ENCODE results near the gene THEMIS2. TPM values are rescaled to one million over a fixed set of nuclear protein-coding genes. Genes with fewer than 3 reads are reported as not detected.
A peak's percentile ranks its signal among the peaks of the same experiment; 100 is the strongest.

The THEMIS2 gene
- total RNA-seq, 2 experiments from 2014 or later, result 20.2 to 21.6 TPM

DNA sequence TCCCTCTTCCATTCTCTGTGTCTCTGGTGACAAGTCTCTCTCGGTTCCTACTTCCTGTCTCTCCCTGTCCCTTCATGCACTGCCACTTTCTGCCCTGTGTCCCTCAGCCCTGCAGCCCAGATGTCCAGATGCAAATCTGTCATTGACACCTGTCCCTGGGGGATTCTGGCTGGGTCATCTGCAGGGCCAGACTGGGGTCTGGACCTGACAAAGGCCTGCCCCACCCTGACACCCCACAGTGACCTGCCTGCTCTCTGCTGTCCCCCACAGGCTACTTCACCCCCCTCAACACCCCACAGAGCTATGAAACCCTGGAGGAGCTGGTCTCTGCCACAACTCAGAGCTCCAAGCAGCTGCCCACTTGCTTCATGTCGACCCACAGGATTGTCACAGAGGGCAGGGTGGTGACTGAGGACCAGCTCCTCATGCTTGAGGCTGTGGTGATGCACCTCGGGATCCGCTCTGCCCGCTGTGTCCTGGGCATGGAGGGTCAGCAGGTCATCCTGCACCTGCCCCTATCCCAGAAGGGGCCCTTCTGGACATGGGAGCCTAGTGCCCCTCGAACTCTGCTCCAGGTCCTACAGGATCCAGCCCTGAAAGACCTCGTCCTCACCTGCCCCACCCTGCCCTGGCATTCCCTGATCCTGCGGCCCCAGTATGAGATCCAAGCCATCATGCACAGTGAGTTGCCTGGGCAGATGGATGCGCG lies 7.2 kb downstream of the THEMIS2 start:
- H3K36me3 Mint-ChIP-seq (ENCODE audit: low read depth), result peaks cover 74% of the 10 kb centered on the region
- no peak overlapping the region for H3K4me3 Mint-ChIP-seq
- Histone ChIP-seq H3K36me3 (ENCODE audit: insufficient read depth, low read length) (peaks cover 80% of the 10 kb centered on the region), H3K4me3 (ENCODE audit: low read length) (no peak overlapping the region), H3K27ac (ENCODE audit: low read depth in 1 of 2, low read length in 2 of 2) (no peak overlapping the region), H3K4me1 (ENCODE audit: insufficient read depth, low read length) (peaks cover 78% of the 10 kb centered on the region), H3K27me3 (ENCODE audit: control insufficient read depth in 1 of 2, insufficient read depth in 2 of 2, low read length in 2 of 2) (no peaks in the 10 kb centered on the region), H3K9me3 (ENCODE audit: control insufficient read depth in 1 of 2, insufficient read depth in 1 of 2, low read length in 2 of 2) (no peaks in the 10 kb centered on the region)
- no peaks in the 10 kb centered on the region for H3K9me3 Mint-ChIP-seq
- DNase-seq (no peak), ATAC-seq (ENCODE audit: poor library complexity) (no peak)
- H3K27me3 Mint-ChIP-seq, result no peaks in the 10 kb centered on the region
- TF ChIP-seq, protein P1, sequence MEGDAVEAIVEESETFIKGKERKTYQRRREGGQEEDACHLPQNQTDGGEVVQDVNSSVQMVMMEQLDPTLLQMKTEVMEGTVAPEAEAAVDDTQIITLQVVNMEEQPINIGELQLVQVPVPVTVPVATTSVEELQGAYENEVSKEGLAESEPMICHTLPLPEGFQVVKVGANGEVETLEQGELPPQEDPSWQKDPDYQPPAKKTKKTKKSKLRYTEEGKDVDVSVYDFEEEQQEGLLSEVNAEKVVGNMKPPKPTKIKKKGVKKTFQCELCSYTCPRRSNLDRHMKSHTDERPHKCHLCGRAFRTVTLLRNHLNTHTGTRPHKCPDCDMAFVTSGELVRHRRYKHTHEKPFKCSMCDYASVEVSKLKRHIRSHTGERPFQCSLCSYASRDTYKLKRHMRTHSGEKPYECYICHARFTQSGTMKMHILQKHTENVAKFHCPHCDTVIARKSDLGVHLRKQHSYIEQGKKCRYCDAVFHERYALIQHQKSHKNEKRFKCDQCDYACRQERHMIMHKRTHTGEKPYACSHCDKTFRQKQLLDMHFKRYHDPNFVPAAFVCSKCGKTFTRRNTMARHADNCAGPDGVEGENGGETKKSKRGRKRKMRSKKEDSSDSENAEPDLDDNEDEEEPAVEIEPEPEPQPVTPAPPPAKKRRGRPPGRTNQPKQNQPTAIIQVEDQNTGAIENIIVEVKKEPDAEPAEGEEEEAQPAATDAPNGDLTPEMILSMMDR (IDR thresholded peaks at IDR 0.05), result no peak
- H3K4me1 Mint-ChIP-seq (ENCODE audit: low read depth), result peaks cover 11% of the 10 kb centered on the region
- ChIA-PET CTCF (no interaction called here), POLR2A (interaction anchor here (0.5 to 0.6 kb wide), 2 partner anchors 110 to 155 kb away, joined by 3 to 4 read pairs; no protein-coding TSS in a partner anchor)
- H3K27ac Mint-ChIP-seq, result no peak overlapping the region
- intact Hi-C loops (cut with DNase I, micrococcal nuclease), result no loop called here

DNA sequence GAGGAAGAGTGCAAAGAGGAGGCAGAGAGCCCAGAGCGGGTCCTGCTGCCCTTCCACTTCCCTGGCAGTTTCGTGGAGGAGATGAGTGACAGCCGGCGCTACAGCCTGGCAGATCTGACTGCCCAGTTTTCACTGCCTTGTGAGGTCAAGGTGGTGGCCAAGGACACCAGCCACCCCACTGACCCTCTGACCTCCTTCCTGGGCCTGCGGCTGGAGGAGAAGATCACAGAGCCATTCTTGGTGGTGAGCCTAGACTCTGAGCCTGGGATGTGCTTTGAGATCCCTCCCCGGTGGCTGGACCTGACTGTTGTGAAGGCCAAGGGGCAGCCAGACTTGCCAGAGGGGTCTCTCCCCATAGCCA lies 10.2 kb downstream of the THEMIS2 start:
- H3K4me3 Mint-ChIP-seq, result no peak overlapping the region
- TF ChIP-seq, protein P1 (IDR thresholded peaks at IDR 0.05), result no peak
- H3K36me3 Mint-ChIP-seq (ENCODE audit: low read depth), result peaks cover 88% of the 10 kb centered on the region
- H3K27me3 Mint-ChIP-seq, result no peaks in the 10 kb centered on the region
- Histone ChIP-seq H3K4me1 (ENCODE audit: insufficient read depth, low read length) (peaks cover 78% of the 10 kb centered on the region), H3K36me3 (ENCODE audit: insufficient read depth, low read length) (peaks cover 89% of the 10 kb centered on the region), H3K4me3 (ENCODE audit: low read length) (no peak overlapping the region), H3K27ac (ENCODE audit: low read depth in 1 of 2, low read length in 2 of 2) (no peak overlapping the region), H3K27me3 (ENCODE audit: control insufficient read depth in 1 of 2, insufficient read depth in 2 of 2, low read length in 2 of 2) (no peaks in the 10 kb centered on the region), H3K9me3 (ENCODE audit: control insufficient read depth in 1 of 2, insufficient read depth in 1 of 2, low read length in 2 of 2) (peaks cover 0 to 4% of the 10 kb centered on the region in 2 experiments)
- intact Hi-C loops (cut with DNase I, micrococcal nuclease), result no loop called here
- H3K9me3 Mint-ChIP-seq, result no peaks in the 10 kb centered on the region
- peaks cover 22% of the 10 kb centered on the region for H3K4me1 Mint-ChIP-seq (ENCODE audit: low read depth)
- DNase-seq (no peak), ATAC-seq (ENCODE audit: poor library complexity) (no peak)
- ChIA-PET CTCF (no interaction called here), POLR2A (no interaction called here)
- no peak overlapping the region for H3K27ac Mint-ChIP-seq

DNA sequence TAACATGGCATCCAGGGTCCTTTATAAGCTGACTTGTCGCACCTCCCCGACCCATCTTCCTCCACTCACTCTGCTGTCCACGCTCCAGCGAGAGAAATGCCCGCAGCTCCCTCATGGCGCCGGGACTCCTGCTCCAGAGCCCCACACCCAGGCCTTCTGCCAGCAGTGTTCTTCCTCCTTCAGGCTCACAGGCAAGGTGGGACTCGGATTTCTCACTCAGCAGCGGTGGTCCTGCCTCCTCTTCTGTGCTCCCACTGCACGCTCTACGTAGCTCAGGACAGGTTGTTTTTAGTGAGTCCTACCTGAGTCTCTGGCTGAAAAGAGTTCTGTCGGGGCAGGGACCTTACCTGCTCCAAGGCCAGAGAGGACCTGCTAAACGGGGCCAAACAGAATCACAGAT lies 11.2 kb downstream of the THEMIS2 start:
- Histone ChIP-seq H3K36me3 (ENCODE audit: insufficient read depth, low read length) (peaks cover 80% of the 10 kb centered on the region), H3K27ac (ENCODE audit: low read depth in 1 of 2, low read length in 2 of 2) (no peak overlapping the region), H3K4me1 (ENCODE audit: insufficient read depth, low read length) (peaks cover 79% of the 10 kb centered on the region), H3K9me3 (ENCODE audit: control insufficient read depth in 1 of 2, insufficient read depth in 1 of 2, low read length in 2 of 2) (peaks cover 0 to 4% of the 10 kb centered on the region in 2 experiments), H3K4me3 (ENCODE audit: low read length) (no peak overlapping the region), H3K27me3 (ENCODE audit: control insufficient read depth in 1 of 2, insufficient read depth in 2 of 2, low read length in 2 of 2) (no peaks in the 10 kb centered on the region)
- ATAC-seq (ENCODE audit: poor library complexity) (no peak), DNase-seq (no peak)
- H3K27ac Mint-ChIP-seq, result peak overlapping the region; percentile 47
- ChIA-PET CTCF (no interaction called here), POLR2A (no interaction called here)
- H3K36me3 Mint-ChIP-seq (ENCODE audit: low read depth), result peaks cover 82% of the 10 kb centered on the region
- no peaks in the 10 kb centered on the region for H3K27me3 Mint-ChIP-seq
- peaks cover 22% of the 10 kb centered on the region for H3K4me1 Mint-ChIP-seq (ENCODE audit: low read depth)
- no peaks in the 10 kb centered on the region for H3K9me3 Mint-ChIP-seq
- intact Hi-C loops (cut with DNase I, micrococcal nuclease), result no loop called here
- TF ChIP-seq, protein P1 (IDR thresholded peaks at IDR 0.05), result no peak
- H3K4me3 Mint-ChIP-seq, result no peak overlapping the region

Data from CD4-positive, alpha-beta T cell (primary cell).